Spleen (tissue), 7 donors: ENCODE data around the gene GPR3.

Experiments
- POLR2A ChIP-seq, 3 donors: fragments of 450-650 bp; IDR thresholded peaks; one replicate each; pipeline ENCODE4 v1.5.1; 2017; ENCODE audit warnings: antibody characterized with exemption in 3 of 3, mild to moderate bottlenecking in 1 of 3
- POLR2AphosphoS5 ChIP-seq, 3 donors: sonication (generic); formaldehyde crosslinking; IDR thresholded peaks; one replicate each; pipeline ENCODE4 v1.5.1; 2017; ENCODE audit warnings: antibody characterized with exemption in 3 of 3
- TF ChIP-seq, protein P1 (sequence below), 11 experiments: fragments of 200-600 bp in 7 of 11; fragments of 450-650 bp in 4 of 11; sonication (generic) in 4 of 11; IDR thresholded peaks in 8 of 11; conservative IDR thresholded peaks in 3 of 11; 1 replicate in 7 of 11; 2 replicates in 4 of 11; pipeline versions ENCODE4 v1.4.0 to v1.8.0; 2016 to 2021; ENCODE audit warnings: antibody characterized with exemption in 11 of 11, inconsistent platforms in 4 of 11, mild to moderate bottlenecking in 1 of 11
- donor health status: DM: no; HTN: no; CAD: no; lungs with moderate emphysema.
- donor health status: DM: no; HTN: no; CAD: no.
- donor health status: DM: no; HTN: no; CAD: no.

DNA sequence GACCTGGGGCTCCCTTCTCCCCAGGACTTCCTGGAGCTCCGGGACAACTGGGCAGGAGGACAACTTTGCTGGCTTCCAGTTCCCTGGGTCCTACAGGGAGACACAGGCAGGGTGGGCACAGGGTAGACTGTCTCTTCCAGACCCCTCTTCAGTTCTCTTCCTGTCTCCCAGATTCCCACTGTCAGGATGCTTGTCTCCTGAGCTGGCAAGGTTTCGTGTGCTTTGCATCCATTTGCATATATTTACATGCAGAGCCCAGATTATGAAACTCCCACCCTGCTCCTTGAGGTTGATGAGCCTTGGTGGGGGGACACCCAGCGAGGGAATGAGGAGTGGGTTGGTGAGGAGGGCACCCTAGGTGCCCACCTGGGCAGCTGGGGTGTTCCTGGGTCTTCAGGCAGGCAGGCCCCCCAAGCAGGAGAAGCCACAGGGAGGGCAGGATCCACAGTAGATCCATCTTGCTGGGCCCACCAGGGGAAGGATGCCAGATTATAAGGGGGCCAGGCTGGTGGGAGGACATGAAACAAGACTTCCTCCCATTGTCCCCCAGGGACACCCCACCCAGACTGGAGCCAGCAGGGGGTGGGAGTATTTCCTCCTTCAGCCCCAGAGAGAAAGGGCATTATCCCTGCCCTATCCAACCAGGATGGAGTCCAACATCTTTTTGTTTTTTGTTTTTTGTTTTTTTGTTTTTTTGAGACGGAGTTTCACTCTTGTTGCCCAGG is 17.9 kb upstream of the GPR3 start, which contains the start of gene FCN3:
- TF ChIP-seq, protein P1, sequence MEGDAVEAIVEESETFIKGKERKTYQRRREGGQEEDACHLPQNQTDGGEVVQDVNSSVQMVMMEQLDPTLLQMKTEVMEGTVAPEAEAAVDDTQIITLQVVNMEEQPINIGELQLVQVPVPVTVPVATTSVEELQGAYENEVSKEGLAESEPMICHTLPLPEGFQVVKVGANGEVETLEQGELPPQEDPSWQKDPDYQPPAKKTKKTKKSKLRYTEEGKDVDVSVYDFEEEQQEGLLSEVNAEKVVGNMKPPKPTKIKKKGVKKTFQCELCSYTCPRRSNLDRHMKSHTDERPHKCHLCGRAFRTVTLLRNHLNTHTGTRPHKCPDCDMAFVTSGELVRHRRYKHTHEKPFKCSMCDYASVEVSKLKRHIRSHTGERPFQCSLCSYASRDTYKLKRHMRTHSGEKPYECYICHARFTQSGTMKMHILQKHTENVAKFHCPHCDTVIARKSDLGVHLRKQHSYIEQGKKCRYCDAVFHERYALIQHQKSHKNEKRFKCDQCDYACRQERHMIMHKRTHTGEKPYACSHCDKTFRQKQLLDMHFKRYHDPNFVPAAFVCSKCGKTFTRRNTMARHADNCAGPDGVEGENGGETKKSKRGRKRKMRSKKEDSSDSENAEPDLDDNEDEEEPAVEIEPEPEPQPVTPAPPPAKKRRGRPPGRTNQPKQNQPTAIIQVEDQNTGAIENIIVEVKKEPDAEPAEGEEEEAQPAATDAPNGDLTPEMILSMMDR (IDR thresholded peaks at IDR 0.05 in 8 of 11, conservative IDR thresholded peaks at IDR 0.05 in 3 of 11), result no peak
- TF ChIP-seq POLR2AphosphoS5 (IDR thresholded peaks at IDR 0.05) (no peak), POLR2A (IDR thresholded peaks at IDR 0.05) (no peak)
